Activated CD4-positive, alpha-beta T cell treated with anti-CD3 and anti-CD28 coated beads, Interleukin-2, Interleukin-4, amounts not matched to agents 100 ng/mL and 50 ng/mL, durations not matched to agents 16 hours and 8 hours (primary cell): ENCODE results near the gene HMCN2.
"Not testable (repeated sequence)": the region's sequence is repeated elsewhere in the genome, so short reads cannot be mapped to it uniquely, and the experiment has no call there.

Source experiments
- DNase-seq: peaks from one replicate; pipeline ENCODE4 v3.0.0-alpha.2; 2020; ENCODE audit warnings: low spot score

HMCN2 gene

GRCh38 chr9:130266236-130267098 is 907 bp downstream of the HMCN2 start:
- DNase-seq, result no peak

- DNase-seq, result no peak
Observed at GRCh38 chr9:130267930-130268329, 2.4 kb downstream of the HMCN2 start.

- no peak for DNase-seq
Observed at GRCh38 chr9:130268521-130269211, 3.1 kb downstream of the HMCN2 start.

GRCh38 chr9:130271473-130271872 is 5.9 kb downstream of the HMCN2 start:
- no peak for DNase-seq

- no peak for DNase-seq
Observed at GRCh38 chr9:130275156-130275555, 9.6 kb downstream of the HMCN2 start.

- no peak for DNase-seq
Observed at GRCh38 chr9:130276121-130276520, 10.6 kb downstream of the HMCN2 start.

GRCh38 chr9:130276955-130277354 is 11.4 kb downstream of the HMCN2 start:
- no peak for DNase-seq

- DNase-seq, result not testable (repeated sequence)
Observed at GRCh38 chr9:130277525-130277924, 12.0 kb downstream of the HMCN2 start.

- no peak for DNase-seq
Observed at GRCh38 chr9:130283539-130284248, 18.1 kb downstream of the HMCN2 start.

GRCh38 chr9:130284249-130284625 is 18.7 kb downstream of the HMCN2 start:
- DNase-seq, result no peak

- no peak for DNase-seq
Observed at GRCh38 chr9:130284690-130285089, 19.1 kb downstream of the HMCN2 start.

GRCh38 chr9:130285271-130285670 is 19.7 kb downstream of the HMCN2 start:
- DNase-seq, result no peak

- DNase-seq, result no peak
Observed at GRCh38 chr9:130286072-130286770, 20.7 kb downstream of the HMCN2 start.

GRCh38 chr9:130286781-130287428 is 21.3 kb downstream of the HMCN2 start:
- no peak for DNase-seq

- no peak for DNase-seq
Observed at GRCh38 chr9:130287736-130288135, 22.2 kb downstream of the HMCN2 start.

- DNase-seq, result no peak
Observed at GRCh38 chr9:130288393-130288792, 22.8 kb downstream of the HMCN2 start.

GRCh38 chr9:130288926-130289690 is 23.5 kb downstream of the HMCN2 start:
- no peak for DNase-seq

- no peak for DNase-seq
Observed at GRCh38 chr9:130289711-130290241, 24.2 kb downstream of the HMCN2 start.

- no peak for DNase-seq
Observed at GRCh38 chr9:130290291-130291181, 25.0 kb downstream of the HMCN2 start.

GRCh38 chr9:130291474-130291873 is 25.9 kb downstream of the HMCN2 start:
- no peak for DNase-seq
